ENCODE data around the gene HCFC1.

DNA sequence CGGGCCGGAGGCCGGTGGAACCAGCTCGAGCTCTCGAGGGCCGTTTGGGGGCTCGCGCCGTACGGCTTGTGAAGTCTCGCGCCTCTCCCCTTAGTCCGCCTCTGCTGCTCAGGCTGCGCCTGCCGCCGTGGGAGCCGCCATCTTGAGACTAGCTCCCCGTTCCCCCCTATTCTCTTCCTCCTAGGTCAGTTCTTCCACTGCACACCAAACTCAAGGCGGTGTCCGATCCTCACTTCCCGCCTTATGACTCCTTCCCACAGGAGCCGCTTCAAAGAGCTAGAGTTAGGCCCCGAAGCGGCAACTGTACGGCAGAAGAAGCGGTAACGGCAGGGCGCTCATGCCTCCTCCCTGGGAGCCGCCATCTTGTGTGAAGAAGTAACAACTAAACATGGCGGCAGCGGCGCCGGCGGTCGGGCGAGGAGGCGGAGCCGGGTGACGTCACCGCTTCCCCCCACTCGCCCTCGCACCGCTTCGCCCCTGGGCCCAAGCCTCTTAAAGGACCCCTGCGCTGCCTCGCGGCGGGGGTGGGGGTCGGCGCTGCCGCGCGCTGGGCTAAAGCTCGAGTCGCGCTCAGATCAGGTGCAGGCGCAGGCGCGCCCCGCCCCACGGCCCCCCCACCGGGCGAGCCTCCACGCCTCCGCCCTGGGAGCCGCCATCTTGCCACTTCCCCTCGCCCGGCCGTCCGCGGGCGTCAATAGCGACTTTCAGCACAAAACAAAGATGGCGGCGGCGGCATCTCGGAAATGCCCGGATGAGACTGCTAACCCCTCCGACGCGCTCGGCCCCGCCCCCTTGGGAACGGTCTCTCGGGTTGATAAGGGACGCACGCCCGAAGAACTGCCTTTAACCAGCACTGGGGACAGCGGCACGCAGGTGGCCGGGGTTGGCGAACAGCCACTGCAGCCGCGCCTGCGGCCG is at the start of gene HCFC1:
- TF ChIP-seq, protein P1, sequence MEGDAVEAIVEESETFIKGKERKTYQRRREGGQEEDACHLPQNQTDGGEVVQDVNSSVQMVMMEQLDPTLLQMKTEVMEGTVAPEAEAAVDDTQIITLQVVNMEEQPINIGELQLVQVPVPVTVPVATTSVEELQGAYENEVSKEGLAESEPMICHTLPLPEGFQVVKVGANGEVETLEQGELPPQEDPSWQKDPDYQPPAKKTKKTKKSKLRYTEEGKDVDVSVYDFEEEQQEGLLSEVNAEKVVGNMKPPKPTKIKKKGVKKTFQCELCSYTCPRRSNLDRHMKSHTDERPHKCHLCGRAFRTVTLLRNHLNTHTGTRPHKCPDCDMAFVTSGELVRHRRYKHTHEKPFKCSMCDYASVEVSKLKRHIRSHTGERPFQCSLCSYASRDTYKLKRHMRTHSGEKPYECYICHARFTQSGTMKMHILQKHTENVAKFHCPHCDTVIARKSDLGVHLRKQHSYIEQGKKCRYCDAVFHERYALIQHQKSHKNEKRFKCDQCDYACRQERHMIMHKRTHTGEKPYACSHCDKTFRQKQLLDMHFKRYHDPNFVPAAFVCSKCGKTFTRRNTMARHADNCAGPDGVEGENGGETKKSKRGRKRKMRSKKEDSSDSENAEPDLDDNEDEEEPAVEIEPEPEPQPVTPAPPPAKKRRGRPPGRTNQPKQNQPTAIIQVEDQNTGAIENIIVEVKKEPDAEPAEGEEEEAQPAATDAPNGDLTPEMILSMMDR (IDR thresholded peaks at IDR 0.05), result no peak
- no peak for TF ChIP-seq POLR2A (IDR thresholded peaks at IDR 0.05)

Data from lower leg skin (tissue), 3 donors.